ENCODE measurements around the gene TMEM237.
A peak's percentile ranks its signal among the peaks of the same experiment; 100 is the strongest.

TMEM237 gene

GRCh38 chr2:201669865-201670264, 26.6 kb upstream of the TMEM237 start:
- no peak overlapping the region for H3K9ac ChIP-seq (ENCODE audit: low read length)
- no peaks in the 10 kb centered on the region for H3K79me2 ChIP-seq (ENCODE audit: low read length)
- H3K4me2 ChIP-seq (ENCODE audit: low read length) = no peak overlapping the region
- TF ChIP-seq CTCF (IDR thresholded peaks at IDR 0.05; ENCODE audit: low read depth, low read length) (no peak), EZH2phosphoT487 (IDR thresholded peaks at IDR 0.05; ENCODE audit: low read depth) (no peak)
- no peak overlapping the region for H3K4me3 ChIP-seq (ENCODE audit: low read length)
- no peak overlapping the region for H2AFZ ChIP-seq (ENCODE audit: low read depth, low read length)
- H3K27ac ChIP-seq (ENCODE audit: low read length) = no peak overlapping the region
- H3K36me3 ChIP-seq (replicated peaks; ENCODE audit: low read depth, low read length) = no peaks in the 10 kb centered on the region
- H4K20me1 ChIP-seq (ENCODE audit: insufficient read depth, low read length) = no peaks in the 10 kb centered on the region
- peaks cover 7% of the 10 kb centered on the region for H3K4me1 ChIP-seq (ENCODE audit: low read length)
- H3K27me3 ChIP-seq (ENCODE audit: low read depth, low read length) = no peaks in the 10 kb centered on the region
- H3K9me3 ChIP-seq (ENCODE audit: insufficient read depth, low read length) = no peaks in the 10 kb centered on the region

- H3K27me3 ChIP-seq (ENCODE audit: low read depth, low read length) = no peaks in the 10 kb centered on the region
- no peaks in the 10 kb centered on the region for H3K9me3 ChIP-seq (ENCODE audit: insufficient read depth, low read length)
- no peak overlapping the region for H3K4me3 ChIP-seq (ENCODE audit: low read length)
- H3K27ac ChIP-seq (ENCODE audit: low read length) = no peak overlapping the region
- no peak overlapping the region for H3K4me2 ChIP-seq (ENCODE audit: low read length)
- H2AFZ ChIP-seq (ENCODE audit: low read depth, low read length) = no peak overlapping the region
- no peak for TF ChIP-seq EZH2phosphoT487 (IDR thresholded peaks at IDR 0.05; ENCODE audit: low read depth)
- no peak for TF ChIP-seq CTCF (IDR thresholded peaks at IDR 0.05; ENCODE audit: low read depth, low read length)
- H3K79me2 ChIP-seq (ENCODE audit: low read length) = no peaks in the 10 kb centered on the region
- H3K36me3 ChIP-seq (replicated peaks; ENCODE audit: low read depth, low read length) = no peaks in the 10 kb centered on the region
- no peaks in the 10 kb centered on the region for H4K20me1 ChIP-seq (ENCODE audit: insufficient read depth, low read length)
- no peak overlapping the region for H3K9ac ChIP-seq (ENCODE audit: low read length)
- H3K4me1 ChIP-seq (ENCODE audit: low read length) = peaks cover 11% of the 10 kb centered on the region
Observed at GRCh38 chr2:201668402-201668910, 25.2 kb upstream of the TMEM237 start.

GRCh38 chr2:201664334-201664733, 21.0 kb upstream of the TMEM237 start:
- no peaks in the 10 kb centered on the region for H3K79me2 ChIP-seq (ENCODE audit: low read length)
- H3K27me3 ChIP-seq (ENCODE audit: low read depth, low read length) = no peaks in the 10 kb centered on the region
- H3K4me2 ChIP-seq (ENCODE audit: low read length) = peak overlapping the region; percentile 78
- H3K4me1 ChIP-seq (ENCODE audit: low read length) = peaks cover 18% of the 10 kb centered on the region
- H3K9me3 ChIP-seq (ENCODE audit: insufficient read depth, low read length) = no peaks in the 10 kb centered on the region
- peak overlapping the region; percentile 53 for H3K9ac ChIP-seq (ENCODE audit: low read length)
- 0 out of 2 replicates have a peak overlapping the region, but pooled peaks have one; percentile 2 for H3K27ac ChIP-seq (ENCODE audit: low read length)
- peak overlapping the region; percentile 79 for H3K4me3 ChIP-seq (ENCODE audit: low read length)
- no peak for TF ChIP-seq CTCF (IDR thresholded peaks at IDR 0.05; ENCODE audit: low read depth, low read length)
- TF ChIP-seq EZH2phosphoT487 (IDR thresholded peaks at IDR 0.05; ENCODE audit: low read depth) = no peak
- no peaks in the 10 kb centered on the region for H3K36me3 ChIP-seq (replicated peaks; ENCODE audit: low read depth, low read length)
- peak overlapping the region; percentile 87 for H2AFZ ChIP-seq (ENCODE audit: low read depth, low read length)
- H4K20me1 ChIP-seq (ENCODE audit: insufficient read depth, low read length) = no peaks in the 10 kb centered on the region

GRCh38 chr2:201661366-201661765, 18.1 kb upstream of the TMEM237 start:
- no peaks in the 10 kb centered on the region for H3K36me3 ChIP-seq (replicated peaks; ENCODE audit: low read depth, low read length)
- TF ChIP-seq CTCF (IDR thresholded peaks at IDR 0.05; ENCODE audit: low read depth, low read length) (no peak), EZH2phosphoT487 (IDR thresholded peaks at IDR 0.05; ENCODE audit: low read depth) (no peak)
- H3K4me1 ChIP-seq (ENCODE audit: low read length) = peaks cover 18% of the 10 kb centered on the region
- H2AFZ ChIP-seq (ENCODE audit: low read depth, low read length) = peak overlapping the region; percentile 83
- no peaks in the 10 kb centered on the region for H3K79me2 ChIP-seq (ENCODE audit: low read length)
- no peaks in the 10 kb centered on the region for H3K27me3 ChIP-seq (ENCODE audit: low read depth, low read length)
- no peaks in the 10 kb centered on the region for H4K20me1 ChIP-seq (ENCODE audit: insufficient read depth, low read length)
- no peaks in the 10 kb centered on the region for H3K9me3 ChIP-seq (ENCODE audit: insufficient read depth, low read length)
- no peak overlapping the region for H3K4me3 ChIP-seq (ENCODE audit: low read length)
- no peak overlapping the region for H3K27ac ChIP-seq (ENCODE audit: low read length)
- peak overlapping the region; percentile 40; the same call in 1 of the 2 replicates for H3K4me2 ChIP-seq (ENCODE audit: low read length)
- no peak overlapping the region for H3K9ac ChIP-seq (ENCODE audit: low read length)

All from OCI-LY3 (cell line).